WTC11 (cell line): ENCODE results near the gene PAK1. TPM values are rescaled to one million over a fixed set of nuclear protein-coding genes. Genes with fewer than 3 reads are reported as not detected.

Experiments used
- ATAC-seq: fragments of 200-7000 bp; cut with Tn5 transposase; 2 replicates; pipeline ENCODE4 v1.10.0; 2021; ENCODE audit warnings: mild to moderate bottlenecking, moderate library complexity
- CTCF ChIA-PET: fragments of 300-600 bp; sonication (Branson Sonifier 250); formaldehyde crosslinking; loops from one replicate; lab custom pipeline; 2021; ENCODE audit warnings: antibody characterized with exemption; lab: Charles Lee
- POLR2A ChIA-PET: fragments of 350-600 bp; sonication (Branson Sonifier 250); formaldehyde crosslinking; loops from one replicate; lab custom pipeline; 2021; ENCODE audit warnings: antibody characterized with exemption; lab: Charles Lee
- DNase-seq: peaks from one replicate; pipeline ENCODE4 v3.0.0; 2021; ENCODE audit warnings: low spot score
- H3K27ac Mint-ChIP-seq: 2 replicates; pipeline ENCODE4 v1.8.0; 2021; ENCODE audit warnings: mixed read lengths
- H3K27me3 Mint-ChIP-seq: 2 replicates; pipeline ENCODE4 v1.8.0; 2021; ENCODE audit warnings: low read depth, mild to moderate bottlenecking, moderate library complexity, mixed read lengths
- H3K36me3 Mint-ChIP-seq: 2 replicates; pipeline ENCODE4 v1.8.0; 2021; ENCODE audit warnings: mixed read lengths
- H3K4me1 Mint-ChIP-seq: 2 replicates; pipeline ENCODE4 v1.8.0; 2022; ENCODE audit warnings: mixed read lengths
- H3K4me3 Mint-ChIP-seq: 2 replicates; pipeline ENCODE4 v1.8.0; 2021; ENCODE audit warnings: mild to moderate bottlenecking, moderate library complexity, mixed read lengths
- H3K9me3 Mint-ChIP-seq: 2 replicates; pipeline ENCODE4 v1.8.0; 2021; ENCODE audit warnings: mixed read lengths
- CREM ChIP-seq: sonication (generic); formaldehyde crosslinking; IDR thresholded peaks from 2 replicates; pipeline ENCODE4 v1.8.1; 2022; ENCODE audit warnings: mild to moderate bottlenecking, missing genetic modification reagents, moderate library complexity
- ESRRA ChIP-seq: sonication (generic); formaldehyde crosslinking; IDR thresholded peaks from 2 replicates; pipeline ENCODE4 v1.8.1; 2022; ENCODE audit warnings: mild to moderate bottlenecking, missing genetic modification reagents, borderline replicate concordance
- KAT7 ChIP-seq: sonication (generic); formaldehyde crosslinking; IDR thresholded peaks from 2 replicates; pipeline ENCODE4 v1.8.1; 2023; ENCODE audit warnings: missing genetic modification reagents, mild to moderate bottlenecking, borderline replicate concordance
- MXD4 ChIP-seq: fragments of 250-450 bp; sonication (Bioruptor Pico); IDR thresholded peaks from 2 replicates; pipeline ENCODE4 v1.8.0; 2021; ENCODE audit warnings: mild to moderate bottlenecking, moderate library complexity, borderline replicate concordance
- TCF7 ChIP-seq: sonication (generic); formaldehyde crosslinking; IDR thresholded peaks from 2 replicates; pipeline ENCODE4 v1.8.0; 2022; ENCODE audit warnings: mild to moderate bottlenecking, low read depth, missing genetic modification reagents, moderate library complexity
- ZNF232 ChIP-seq: sonication (generic); formaldehyde crosslinking; IDR thresholded peaks from 2 replicates; pipeline ENCODE4 v1.8.0; 2022; ENCODE audit warnings: mild to moderate bottlenecking, missing genetic modification reagents
- ZNF263 ChIP-seq: sonication (generic); formaldehyde crosslinking; IDR thresholded peaks from 2 replicates; pipeline ENCODE4 v1.8.1; 2022; ENCODE audit warnings: low read depth, mild to moderate bottlenecking, moderate library complexity, missing genetic modification reagents
- total RNA-seq: library from RNA; stranded (reverse); gene quantifications from 3 replicates; pipeline ENCODE4 v1.2.3, GENCODE V29; 2021
- TF ChIP-seq, protein P1 (sequence below): sonication (generic); formaldehyde crosslinking; IDR thresholded peaks from 2 replicates; pipeline ENCODE4 v1.8.1; 2023; ENCODE audit warnings: mild to moderate bottlenecking, moderate library complexity, missing genetic modification reagents
- TF ChIP-seq, protein P2 (sequence below): sonication (generic); formaldehyde crosslinking; IDR thresholded peaks from 2 replicates; pipeline ENCODE4 v1.8.0; 2022; ENCODE audit warnings: missing genetic modification reagents
- TF ChIP-seq, protein P3 (sequence below): sonication (generic); formaldehyde crosslinking; IDR thresholded peaks from 2 replicates; pipeline ENCODE4 v1.8.0; 2023; ENCODE audit warnings: missing genetic modification reagents, mild to moderate bottlenecking, borderline replicate concordance
- TF ChIP-seq, protein P4 (sequence below): sonication (generic); formaldehyde crosslinking; IDR thresholded peaks from 2 replicates; pipeline ENCODE4 v1.8.0; 2022; ENCODE audit warnings: mild to moderate bottlenecking, missing genetic modification reagents
- TF ChIP-seq, protein P5 (sequence below): sonication (generic); formaldehyde crosslinking; IDR thresholded peaks from 2 replicates; pipeline ENCODE4 v1.8.1; 2022; ENCODE audit warnings: mild to moderate bottlenecking, missing genetic modification reagents, moderate library complexity, borderline replicate concordance
- TF ChIP-seq, protein P6 (sequence below): sonication (generic); formaldehyde crosslinking; IDR thresholded peaks from 2 replicates; pipeline ENCODE4 v1.8.1; 2023; ENCODE audit warnings: mild to moderate bottlenecking, missing genetic modification reagents, moderate library complexity
- TF ChIP-seq, protein P7 (sequence below): sonication (generic); formaldehyde crosslinking; IDR thresholded peaks from 2 replicates; pipeline ENCODE4 v1.8.0; 2023; ENCODE audit warnings: mild to moderate bottlenecking, missing genetic modification reagents
- TF ChIP-seq, protein P8 (sequence below): sonication (generic); formaldehyde crosslinking; IDR thresholded peaks from 2 replicates; pipeline ENCODE4 v1.8.0; 2022; ENCODE audit warnings: mild to moderate bottlenecking, missing genetic modification reagents

The PAK1 gene
- total RNA-seq, 1 experiment from 2014 or later = 160 TPM

DNA sequence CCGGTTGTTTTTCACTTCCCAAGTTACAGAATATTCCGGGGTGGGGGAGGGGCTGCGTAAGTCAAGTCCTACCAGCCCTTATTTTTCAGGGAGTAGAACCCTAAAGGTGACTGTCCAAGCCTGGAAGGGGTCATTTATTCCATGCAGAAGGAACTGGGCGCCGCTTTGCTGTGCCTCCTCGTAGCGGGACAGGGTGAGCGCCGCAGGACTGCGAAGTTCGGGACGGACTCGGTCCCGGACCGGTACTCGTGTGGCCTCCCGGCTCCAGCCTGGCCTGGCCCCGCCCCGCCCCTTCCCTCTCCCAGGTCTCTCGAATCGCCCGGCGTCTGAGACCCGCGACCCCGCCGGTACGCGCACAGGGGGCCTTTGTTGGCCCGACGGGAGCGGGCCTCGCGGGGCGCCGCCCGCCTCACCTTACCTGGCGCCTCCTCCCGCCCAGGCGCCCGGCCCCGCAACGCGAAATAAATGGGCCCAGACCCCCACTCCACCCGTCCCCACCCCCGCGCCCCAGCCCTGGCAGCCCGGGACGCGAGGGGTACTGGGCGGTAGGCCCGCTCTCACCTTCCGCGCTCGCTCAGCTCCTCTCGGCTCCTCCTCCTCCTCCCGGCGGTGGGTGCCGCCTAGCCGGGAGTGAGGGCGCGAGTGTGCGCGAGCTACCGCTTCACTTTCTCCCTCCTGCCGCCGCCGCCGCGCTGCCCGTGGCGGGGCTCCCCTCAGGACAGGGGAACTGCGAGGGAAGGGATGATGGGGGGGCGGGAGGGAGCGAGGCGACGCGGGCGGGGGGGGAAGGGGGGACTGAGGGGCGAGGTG lies 698 bp downstream of the PAK1 start:
- Mint-ChIP-seq H3K27me3 (no peaks in the 10 kb centered on the region; the same call in 1 of the 2 replicates), H3K36me3 (no peaks in the 10 kb centered on the region), H3K4me3 (peak overlapping the region; percentile 90), H3K27ac (peak overlapping the region; percentile 96), H3K4me1 (peaks cover 69% of the 10 kb centered on the region), H3K9me3 (0 out of 2 replicates have a peak, but pooled peaks cover 4% of the 10 kb centered on the region)
- DNase-seq (peak; percentile 73), ATAC-seq (peak; percentile 33)
- ChIA-PET CTCF (interaction anchor here (0.6 to 2.6 kb wide), 6 partner anchors 59 to 666 kb away, joined by 3 to 14 read pairs (median 3); partner anchors contain the start of gene ALG8), POLR2A (interaction anchor here (0.5 kb wide), 1 partner anchor 155 kb away, joined by 4 read pairs; no protein-coding TSS in a partner anchor)
- TF ChIP-seq TCF7 (CRISPR knock-in tag) (no peak), ZNF232 (CRISPR knock-in tag) (no peak), KAT7 (CRISPR knock-in tag) (peak; percentile 37), ZNF263 (CRISPR knock-in tag) (no peak), ESRRA (CRISPR knock-in tag) (no peak), MXD4 (CRISPR knock-in tag) (no peak), CREM (0 out of 2 replicates have a peak, but pooled peaks have one; percentile 18)
- TF ChIP-seq, protein P1, sequence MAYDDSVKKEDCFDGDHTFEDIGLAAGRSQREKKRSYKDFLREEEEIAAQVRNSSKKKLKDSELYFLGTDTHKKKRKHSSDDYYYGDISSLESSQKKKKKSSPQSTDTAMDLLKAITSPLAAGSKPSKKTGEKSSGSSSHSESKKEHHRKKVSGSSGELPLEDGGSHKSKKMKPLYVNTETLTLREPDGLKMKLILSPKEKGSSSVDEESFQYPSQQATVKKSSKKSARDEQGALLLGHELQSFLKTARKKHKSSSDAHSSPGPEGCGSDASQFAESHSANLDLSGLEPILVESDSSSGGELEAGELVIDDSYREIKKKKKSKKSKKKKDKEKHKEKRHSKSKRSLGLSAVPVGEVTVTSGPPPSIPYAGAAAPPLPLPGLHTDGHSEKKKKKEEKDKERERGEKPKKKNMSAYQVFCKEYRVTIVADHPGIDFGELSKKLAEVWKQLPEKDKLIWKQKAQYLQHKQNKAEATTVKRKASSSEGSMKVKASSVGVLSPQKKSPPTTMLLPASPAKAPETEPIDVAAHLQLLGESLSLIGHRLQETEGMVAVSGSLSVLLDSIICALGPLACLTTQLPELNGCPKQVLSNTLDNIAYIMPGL (CRISPR knock-in tag) = 0 out of 2 replicates have a peak, but pooled peaks have one; percentile 46
- TF ChIP-seq, protein P2, sequence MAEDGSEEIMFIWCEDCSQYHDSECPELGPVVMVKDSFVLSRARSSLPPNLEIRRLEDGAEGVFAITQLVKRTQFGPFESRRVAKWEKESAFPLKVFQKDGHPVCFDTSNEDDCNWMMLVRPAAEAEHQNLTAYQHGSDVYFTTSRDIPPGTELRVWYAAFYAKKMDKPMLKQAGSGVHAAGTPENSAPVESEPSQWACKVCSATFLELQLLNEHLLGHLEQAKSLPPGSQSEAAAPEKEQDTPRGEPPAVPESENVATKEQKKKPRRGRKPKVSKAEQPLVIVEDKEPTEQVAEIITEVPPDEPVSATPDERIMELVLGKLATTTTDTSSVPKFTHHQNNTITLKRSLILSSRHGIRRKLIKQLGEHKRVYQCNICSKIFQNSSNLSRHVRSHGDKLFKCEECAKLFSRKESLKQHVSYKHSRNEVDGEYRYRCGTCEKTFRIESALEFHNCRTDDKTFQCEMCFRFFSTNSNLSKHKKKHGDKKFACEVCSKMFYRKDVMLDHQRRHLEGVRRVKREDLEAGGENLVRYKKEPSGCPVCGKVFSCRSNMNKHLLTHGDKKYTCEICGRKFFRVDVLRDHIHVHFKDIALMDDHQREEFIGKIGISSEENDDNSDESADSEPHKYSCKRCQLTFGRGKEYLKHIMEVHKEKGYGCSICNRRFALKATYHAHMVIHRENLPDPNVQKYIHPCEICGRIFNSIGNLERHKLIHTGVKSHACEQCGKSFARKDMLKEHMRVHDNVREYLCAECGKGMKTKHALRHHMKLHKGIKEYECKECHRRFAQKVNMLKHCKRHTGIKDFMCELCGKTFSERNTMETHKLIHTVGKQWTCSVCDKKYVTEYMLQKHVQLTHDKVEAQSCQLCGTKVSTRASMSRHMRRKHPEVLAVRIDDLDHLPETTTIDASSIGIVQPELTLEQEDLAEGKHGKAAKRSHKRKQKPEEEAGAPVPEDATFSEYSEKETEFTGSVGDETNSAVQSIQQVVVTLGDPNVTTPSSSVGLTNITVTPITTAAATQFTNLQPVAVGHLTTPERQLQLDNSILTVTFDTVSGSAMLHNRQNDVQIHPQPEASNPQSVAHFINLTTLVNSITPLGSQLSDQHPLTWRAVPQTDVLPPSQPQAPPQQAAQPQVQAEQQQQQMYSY = 0 out of 2 replicates have a peak, but pooled peaks have one; percentile 21
- TF ChIP-seq, protein P3, sequence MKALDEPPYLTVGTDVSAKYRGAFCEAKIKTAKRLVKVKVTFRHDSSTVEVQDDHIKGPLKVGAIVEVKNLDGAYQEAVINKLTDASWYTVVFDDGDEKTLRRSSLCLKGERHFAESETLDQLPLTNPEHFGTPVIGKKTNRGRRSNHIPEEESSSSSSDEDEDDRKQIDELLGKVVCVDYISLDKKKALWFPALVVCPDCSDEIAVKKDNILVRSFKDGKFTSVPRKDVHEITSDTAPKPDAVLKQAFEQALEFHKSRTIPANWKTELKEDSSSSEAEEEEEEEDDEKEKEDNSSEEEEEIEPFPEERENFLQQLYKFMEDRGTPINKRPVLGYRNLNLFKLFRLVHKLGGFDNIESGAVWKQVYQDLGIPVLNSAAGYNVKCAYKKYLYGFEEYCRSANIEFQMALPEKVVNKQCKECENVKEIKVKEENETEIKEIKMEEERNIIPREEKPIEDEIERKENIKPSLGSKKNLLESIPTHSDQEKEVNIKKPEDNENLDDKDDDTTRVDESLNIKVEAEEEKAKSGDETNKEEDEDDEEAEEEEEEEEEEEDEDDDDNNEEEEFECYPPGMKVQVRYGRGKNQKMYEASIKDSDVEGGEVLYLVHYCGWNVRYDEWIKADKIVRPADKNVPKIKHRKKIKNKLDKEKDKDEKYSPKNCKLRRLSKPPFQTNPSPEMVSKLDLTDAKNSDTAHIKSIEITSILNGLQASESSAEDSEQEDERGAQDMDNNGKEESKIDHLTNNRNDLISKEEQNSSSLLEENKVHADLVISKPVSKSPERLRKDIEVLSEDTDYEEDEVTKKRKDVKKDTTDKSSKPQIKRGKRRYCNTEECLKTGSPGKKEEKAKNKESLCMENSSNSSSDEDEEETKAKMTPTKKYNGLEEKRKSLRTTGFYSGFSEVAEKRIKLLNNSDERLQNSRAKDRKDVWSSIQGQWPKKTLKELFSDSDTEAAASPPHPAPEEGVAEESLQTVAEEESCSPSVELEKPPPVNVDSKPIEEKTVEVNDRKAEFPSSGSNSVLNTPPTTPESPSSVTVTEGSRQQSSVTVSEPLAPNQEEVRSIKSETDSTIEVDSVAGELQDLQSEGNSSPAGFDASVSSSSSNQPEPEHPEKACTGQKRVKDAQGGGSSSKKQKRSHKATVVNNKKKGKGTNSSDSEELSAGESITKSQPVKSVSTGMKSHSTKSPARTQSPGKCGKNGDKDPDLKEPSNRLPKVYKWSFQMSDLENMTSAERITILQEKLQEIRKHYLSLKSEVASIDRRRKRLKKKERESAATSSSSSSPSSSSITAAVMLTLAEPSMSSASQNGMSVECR (CRISPR knock-in tag) = no peak
- TF ChIP-seq, protein P4, sequence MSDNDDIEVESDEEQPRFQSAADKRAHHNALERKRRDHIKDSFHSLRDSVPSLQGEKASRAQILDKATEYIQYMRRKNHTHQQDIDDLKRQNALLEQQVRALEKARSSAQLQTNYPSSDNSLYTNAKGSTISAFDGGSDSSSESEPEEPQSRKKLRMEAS = no peak
- TF ChIP-seq, protein P5, sequence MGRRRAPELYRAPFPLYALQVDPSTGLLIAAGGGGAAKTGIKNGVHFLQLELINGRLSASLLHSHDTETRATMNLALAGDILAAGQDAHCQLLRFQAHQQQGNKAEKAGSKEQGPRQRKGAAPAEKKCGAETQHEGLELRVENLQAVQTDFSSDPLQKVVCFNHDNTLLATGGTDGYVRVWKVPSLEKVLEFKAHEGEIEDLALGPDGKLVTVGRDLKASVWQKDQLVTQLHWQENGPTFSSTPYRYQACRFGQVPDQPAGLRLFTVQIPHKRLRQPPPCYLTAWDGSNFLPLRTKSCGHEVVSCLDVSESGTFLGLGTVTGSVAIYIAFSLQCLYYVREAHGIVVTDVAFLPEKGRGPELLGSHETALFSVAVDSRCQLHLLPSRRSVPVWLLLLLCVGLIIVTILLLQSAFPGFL (CRISPR knock-in tag) = no peak
- TF ChIP-seq, protein P6, sequence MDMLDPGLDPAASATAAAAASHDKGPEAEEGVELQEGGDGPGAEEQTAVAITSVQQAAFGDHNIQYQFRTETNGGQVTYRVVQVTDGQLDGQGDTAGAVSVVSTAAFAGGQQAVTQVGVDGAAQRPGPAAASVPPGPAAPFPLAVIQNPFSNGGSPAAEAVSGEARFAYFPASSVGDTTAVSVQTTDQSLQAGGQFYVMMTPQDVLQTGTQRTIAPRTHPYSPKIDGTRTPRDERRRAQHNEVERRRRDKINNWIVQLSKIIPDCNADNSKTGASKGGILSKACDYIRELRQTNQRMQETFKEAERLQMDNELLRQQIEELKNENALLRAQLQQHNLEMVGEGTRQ (CRISPR knock-in tag) = no peak
- TF ChIP-seq, protein P7, sequence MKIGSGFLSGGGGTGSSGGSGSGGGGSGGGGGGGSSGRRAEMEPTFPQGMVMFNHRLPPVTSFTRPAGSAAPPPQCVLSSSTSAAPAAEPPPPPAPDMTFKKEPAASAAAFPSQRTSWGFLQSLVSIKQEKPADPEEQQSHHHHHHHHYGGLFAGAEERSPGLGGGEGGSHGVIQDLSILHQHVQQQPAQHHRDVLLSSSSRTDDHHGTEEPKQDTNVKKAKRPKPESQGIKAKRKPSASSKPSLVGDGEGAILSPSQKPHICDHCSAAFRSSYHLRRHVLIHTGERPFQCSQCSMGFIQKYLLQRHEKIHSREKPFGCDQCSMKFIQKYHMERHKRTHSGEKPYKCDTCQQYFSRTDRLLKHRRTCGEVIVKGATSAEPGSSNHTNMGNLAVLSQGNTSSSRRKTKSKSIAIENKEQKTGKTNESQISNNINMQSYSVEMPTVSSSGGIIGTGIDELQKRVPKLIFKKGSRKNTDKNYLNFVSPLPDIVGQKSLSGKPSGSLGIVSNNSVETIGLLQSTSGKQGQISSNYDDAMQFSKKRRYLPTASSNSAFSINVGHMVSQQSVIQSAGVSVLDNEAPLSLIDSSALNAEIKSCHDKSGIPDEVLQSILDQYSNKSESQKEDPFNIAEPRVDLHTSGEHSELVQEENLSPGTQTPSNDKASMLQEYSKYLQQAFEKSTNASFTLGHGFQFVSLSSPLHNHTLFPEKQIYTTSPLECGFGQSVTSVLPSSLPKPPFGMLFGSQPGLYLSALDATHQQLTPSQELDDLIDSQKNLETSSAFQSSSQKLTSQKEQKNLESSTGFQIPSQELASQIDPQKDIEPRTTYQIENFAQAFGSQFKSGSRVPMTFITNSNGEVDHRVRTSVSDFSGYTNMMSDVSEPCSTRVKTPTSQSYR (CRISPR knock-in tag) = peak; percentile 16; the same call in 1 of the 2 replicates
- TF ChIP-seq, protein P8, sequence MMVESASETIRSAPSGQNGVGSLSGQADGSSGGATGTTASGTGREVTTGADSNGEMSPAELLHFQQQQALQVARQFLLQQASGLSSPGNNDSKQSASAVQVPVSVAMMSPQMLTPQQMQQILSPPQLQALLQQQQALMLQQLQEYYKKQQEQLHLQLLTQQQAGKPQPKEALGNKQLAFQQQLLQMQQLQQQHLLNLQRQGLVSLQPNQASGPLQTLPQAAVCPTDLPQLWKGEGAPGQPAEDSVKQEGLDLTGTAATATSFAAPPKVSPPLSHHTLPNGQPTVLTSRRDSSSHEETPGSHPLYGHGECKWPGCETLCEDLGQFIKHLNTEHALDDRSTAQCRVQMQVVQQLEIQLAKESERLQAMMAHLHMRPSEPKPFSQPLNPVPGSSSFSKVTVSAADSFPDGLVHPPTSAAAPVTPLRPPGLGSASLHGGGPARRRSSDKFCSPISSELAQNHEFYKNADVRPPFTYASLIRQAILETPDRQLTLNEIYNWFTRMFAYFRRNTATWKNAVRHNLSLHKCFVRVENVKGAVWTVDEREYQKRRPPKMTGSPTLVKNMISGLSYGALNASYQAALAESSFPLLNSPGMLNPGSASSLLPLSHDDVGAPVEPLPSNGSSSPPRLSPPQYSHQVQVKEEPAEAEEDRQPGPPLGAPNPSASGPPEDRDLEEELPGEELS = no peak
